ENCODE results near the gene ATXN7. TPM values are rescaled to one million over a fixed set of nuclear protein-coding genes. Genes with fewer than 3 reads are reported as not detected.

The ATXN7 gene
- total and polyA plus RNA-seq, 8 donors = 2.1 to 333 (median 30.8) TPM

DNA sequence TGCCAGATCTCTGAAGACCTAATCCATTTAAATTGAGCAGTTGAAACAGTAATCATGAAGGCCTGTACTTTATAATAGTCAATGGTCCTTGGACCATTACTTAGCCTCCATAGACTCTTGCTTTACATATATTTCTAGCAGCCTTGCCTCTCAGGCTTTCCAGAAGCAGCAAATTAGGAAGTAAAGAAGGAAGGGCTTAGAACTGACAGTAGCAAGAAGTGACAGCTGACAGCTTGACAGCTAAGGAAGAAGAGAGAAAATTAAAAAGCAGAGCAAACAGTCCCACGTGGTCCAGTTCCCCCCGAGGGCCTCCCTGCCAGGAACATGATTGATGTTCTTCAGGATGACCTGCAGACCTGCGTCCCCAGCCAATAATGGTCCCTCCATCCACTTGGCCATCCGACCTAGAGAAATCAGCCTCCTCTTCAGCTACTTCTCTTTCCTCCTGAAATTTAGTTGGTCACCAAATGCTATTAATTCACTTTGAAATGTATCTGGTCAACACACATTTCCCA lies 174.6 kb downstream of the ATXN7 start:
- no peak overlapping the region for H3K27ac ChIP-seq
- DNase-seq = no peak
- H3K4me1 ChIP-seq = no peaks in the 10 kb centered on the region
- H3K36me3 ChIP-seq = no peaks in the 10 kb centered on the region
- no peak overlapping the region for H3K4me3 ChIP-seq
- peaks cover 0 to 4% (median 0%) of the 10 kb centered on the region in 3 donors for H3K27me3 ChIP-seq
- intact Hi-C loops (cut with DNase I; ENCODE audit: low total_unique reads) = no loop called here
- 33 to 50% (median 44%) methylated on average over 4 of the region's 4 CpGs for WGBS, 5 donors
- no peaks in the 10 kb centered on the region for H3K9me3 ChIP-seq
- TF ChIP-seq POLR2AphosphoS5 (IDR thresholded peaks at IDR 0.05) (no peak), EP300 (IDR thresholded peaks at IDR 0.05) (no peak), POLR2A (IDR thresholded peaks at IDR 0.05) (no peak)
- TF ChIP-seq, protein P1, sequence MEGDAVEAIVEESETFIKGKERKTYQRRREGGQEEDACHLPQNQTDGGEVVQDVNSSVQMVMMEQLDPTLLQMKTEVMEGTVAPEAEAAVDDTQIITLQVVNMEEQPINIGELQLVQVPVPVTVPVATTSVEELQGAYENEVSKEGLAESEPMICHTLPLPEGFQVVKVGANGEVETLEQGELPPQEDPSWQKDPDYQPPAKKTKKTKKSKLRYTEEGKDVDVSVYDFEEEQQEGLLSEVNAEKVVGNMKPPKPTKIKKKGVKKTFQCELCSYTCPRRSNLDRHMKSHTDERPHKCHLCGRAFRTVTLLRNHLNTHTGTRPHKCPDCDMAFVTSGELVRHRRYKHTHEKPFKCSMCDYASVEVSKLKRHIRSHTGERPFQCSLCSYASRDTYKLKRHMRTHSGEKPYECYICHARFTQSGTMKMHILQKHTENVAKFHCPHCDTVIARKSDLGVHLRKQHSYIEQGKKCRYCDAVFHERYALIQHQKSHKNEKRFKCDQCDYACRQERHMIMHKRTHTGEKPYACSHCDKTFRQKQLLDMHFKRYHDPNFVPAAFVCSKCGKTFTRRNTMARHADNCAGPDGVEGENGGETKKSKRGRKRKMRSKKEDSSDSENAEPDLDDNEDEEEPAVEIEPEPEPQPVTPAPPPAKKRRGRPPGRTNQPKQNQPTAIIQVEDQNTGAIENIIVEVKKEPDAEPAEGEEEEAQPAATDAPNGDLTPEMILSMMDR (IDR thresholded peaks at IDR 0.05) = no peak

- no peak for DNase-seq
- Histone ChIP-seq H3K9me3 (no peaks in the 10 kb centered on the region), H3K27me3 (peaks cover 0 to 4% (median 0%) of the 10 kb centered on the region in 3 donors), H3K36me3 (no peaks in the 10 kb centered on the region), H3K27ac (no peak overlapping the region), H3K4me3 (no peak overlapping the region), H3K4me1 (no peaks in the 10 kb centered on the region)
- intact Hi-C loops (cut with DNase I; ENCODE audit: low total_unique reads) = no loop called here
- 69 to 79% (median 74%) methylated on average over 4 of the region's 4 CpGs for WGBS, 5 donors
- TF ChIP-seq, protein P1 (IDR thresholded peaks at IDR 0.05) = no peak
- TF ChIP-seq EP300 (IDR thresholded peaks at IDR 0.05) = no peak
- no peak for TF ChIP-seq POLR2A (IDR thresholded peaks at IDR 0.05)
- TF ChIP-seq POLR2AphosphoS5 (IDR thresholded peaks at IDR 0.05) = no peak
Measured at GRCh38 chr3:64039332-64039731, 175.7 kb downstream of the ATXN7 start.

DNA sequence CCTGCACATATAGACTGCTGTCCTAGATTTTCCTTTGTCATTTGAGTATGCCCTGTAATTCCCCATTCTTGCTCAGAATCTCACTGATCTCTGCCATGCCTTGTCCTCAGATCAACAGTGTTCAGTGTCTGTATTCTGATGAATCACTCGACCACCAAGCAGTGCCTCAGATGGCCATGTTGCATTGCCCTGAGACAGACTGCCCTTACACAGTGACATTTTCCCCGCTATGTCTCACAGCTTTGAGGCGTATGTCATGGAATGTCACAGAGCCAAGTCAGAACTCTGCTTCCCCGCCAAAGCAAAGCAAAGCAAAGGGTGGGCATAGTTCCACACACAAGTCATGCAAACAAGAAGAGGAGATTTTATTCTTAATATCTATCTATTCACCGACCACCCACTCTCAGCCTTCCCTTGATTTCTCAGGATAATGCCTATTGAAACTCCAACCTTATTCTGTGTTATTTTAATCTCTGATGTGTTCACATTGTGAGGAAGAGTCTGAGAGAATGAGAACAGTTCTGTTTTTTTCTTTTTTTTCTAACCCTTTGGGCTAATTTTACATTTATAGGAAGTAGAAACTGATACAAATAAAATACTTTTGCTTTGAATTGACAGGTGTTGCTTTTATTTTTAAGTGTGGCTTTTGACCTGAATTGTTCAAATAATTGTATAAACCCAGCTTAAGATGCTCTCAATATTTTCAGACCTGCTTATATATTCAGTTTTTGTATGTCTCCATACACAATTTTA lies 176.5 kb downstream of the ATXN7 start:
- intact Hi-C loops (cut with DNase I; ENCODE audit: low total_unique reads) = no loop called here
- no peaks in the 10 kb centered on the region for H3K9me3 ChIP-seq
- DNase-seq = no peak
- no peaks in the 10 kb centered on the region for H3K36me3 ChIP-seq
- no peak overlapping the region for H3K27ac ChIP-seq
- H3K27me3 ChIP-seq = peaks cover 0 to 4% (median 0%) of the 10 kb centered on the region in 3 donors
- no peak for TF ChIP-seq POLR2AphosphoS5 (IDR thresholded peaks at IDR 0.05)
- no peak for TF ChIP-seq EP300 (IDR thresholded peaks at IDR 0.05)
- no peak for TF ChIP-seq POLR2A (IDR thresholded peaks at IDR 0.05)
- TF ChIP-seq, protein P1 (IDR thresholded peaks at IDR 0.05) = no peak
- 55 to 64% (median 58%) methylated on average over 5 of the region's 5 CpGs for WGBS, 5 donors
- H3K4me1 ChIP-seq = no peaks in the 10 kb centered on the region
- no peak overlapping the region for H3K4me3 ChIP-seq

DNA sequence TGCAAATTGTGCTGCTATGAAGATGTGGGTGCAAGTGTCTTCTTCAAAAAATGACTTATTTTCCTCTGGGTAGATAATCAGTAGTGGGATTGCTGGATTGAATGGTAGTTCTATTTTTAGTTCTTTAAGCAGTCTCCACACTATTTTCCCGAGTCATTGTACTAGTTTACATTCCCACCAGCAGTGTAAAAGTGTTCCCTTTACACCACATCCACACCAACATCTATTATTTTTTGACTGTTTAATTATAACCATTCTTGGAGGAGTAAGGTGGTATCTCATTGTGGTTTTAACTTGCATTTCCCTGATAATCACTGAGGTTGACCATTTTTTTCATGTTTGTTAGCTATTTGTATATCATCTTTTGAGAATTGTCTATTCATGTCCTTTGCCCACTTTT lies 179.3 kb downstream of the ATXN7 start:
- Histone ChIP-seq H3K36me3 (no peaks in the 10 kb centered on the region), H3K9me3 (no peaks in the 10 kb centered on the region), H3K4me1 (no peaks in the 10 kb centered on the region), H3K4me3 (no peak overlapping the region), H3K27me3 (peaks cover 0 to 4% (median 0%) of the 10 kb centered on the region in 3 donors), H3K27ac (no peak overlapping the region)
- no peak for DNase-seq
- TF ChIP-seq EP300 (IDR thresholded peaks at IDR 0.05) (no peak), POLR2AphosphoS5 (IDR thresholded peaks at IDR 0.05) (no peak), POLR2A (IDR thresholded peaks at IDR 0.05) (no peak)
- TF ChIP-seq, protein P1 (IDR thresholded peaks at IDR 0.05) = no peak
- WGBS, 5 donors = 29 to 55% (median 43%) methylated on average over 1 of the region's 1 CpG
- intact Hi-C loops (cut with DNase I; ENCODE audit: low total_unique reads) = no loop called here

Data from stomach (tissue), 9 donors.